Skeletal muscle tissue (tissue), 4 donors: ENCODE measurements around the gene NBEAL2. TPM values are rescaled to one million over a fixed set of nuclear protein-coding genes. Genes with fewer than 3 reads are reported as not detected.

Experiments used
- H3K27ac ChIP-seq: one replicate; pipeline ENCODE4 v1.7.0; 2013; ENCODE audit warnings: mild to moderate bottlenecking, low read depth, low read length, inconsistent platforms
- H3K27me3 ChIP-seq, 3 donors: one replicate each; pipeline ENCODE4 v1.7.0; 2013; ENCODE audit warnings: low read length in 3 of 3; ENCODE audit not compliant: control insufficient read depth in 3 of 3, insufficient read depth in 3 of 3
- H3K36me3 ChIP-seq, 3 donors: one replicate each; pipeline ENCODE4 v1.7.0; 2013; ENCODE audit warnings: low read length in 3 of 3; ENCODE audit not compliant: control insufficient read depth in 3 of 3, insufficient read depth in 3 of 3
- H3K4me1 ChIP-seq, 3 donors: one replicate each; pipeline ENCODE4 v1.7.0; 2013; ENCODE audit warnings: low read length in 3 of 3, mild to moderate bottlenecking in 3 of 3; ENCODE audit not compliant: control insufficient read depth in 3 of 3, insufficient read depth in 3 of 3
- H3K4me3 ChIP-seq, 3 donors: one replicate each; pipeline ENCODE4 v1.7.0; 2013; ENCODE audit warnings: low read length in 3 of 3
- H3K9ac ChIP-seq, 3 donors: one replicate each; pipeline ENCODE4 v1.7.0; 2013; ENCODE audit warnings: low read length in 3 of 3, mild to moderate bottlenecking in 3 of 3, moderate library complexity in 2 of 3, low read depth in 1 of 3
- H3K9me3 ChIP-seq, 3 donors: one replicate each; pipeline ENCODE4 v1.7.0; 2013; ENCODE audit warnings: low read length in 3 of 3; ENCODE audit not compliant: control insufficient read depth in 3 of 3
- total RNA-seq: library from RNA; depleted of rRNA; stranded (reverse); fragments of >200 nt; gene quantifications from one replicate; pipeline ENCODE4 v1.2.3, GENCODE V29; 2014
- donor health status: Osteomylitis.

Gene NBEAL2
- total RNA-seq, 1 donor from 2014 or later = 5.2 TPM

DNA sequence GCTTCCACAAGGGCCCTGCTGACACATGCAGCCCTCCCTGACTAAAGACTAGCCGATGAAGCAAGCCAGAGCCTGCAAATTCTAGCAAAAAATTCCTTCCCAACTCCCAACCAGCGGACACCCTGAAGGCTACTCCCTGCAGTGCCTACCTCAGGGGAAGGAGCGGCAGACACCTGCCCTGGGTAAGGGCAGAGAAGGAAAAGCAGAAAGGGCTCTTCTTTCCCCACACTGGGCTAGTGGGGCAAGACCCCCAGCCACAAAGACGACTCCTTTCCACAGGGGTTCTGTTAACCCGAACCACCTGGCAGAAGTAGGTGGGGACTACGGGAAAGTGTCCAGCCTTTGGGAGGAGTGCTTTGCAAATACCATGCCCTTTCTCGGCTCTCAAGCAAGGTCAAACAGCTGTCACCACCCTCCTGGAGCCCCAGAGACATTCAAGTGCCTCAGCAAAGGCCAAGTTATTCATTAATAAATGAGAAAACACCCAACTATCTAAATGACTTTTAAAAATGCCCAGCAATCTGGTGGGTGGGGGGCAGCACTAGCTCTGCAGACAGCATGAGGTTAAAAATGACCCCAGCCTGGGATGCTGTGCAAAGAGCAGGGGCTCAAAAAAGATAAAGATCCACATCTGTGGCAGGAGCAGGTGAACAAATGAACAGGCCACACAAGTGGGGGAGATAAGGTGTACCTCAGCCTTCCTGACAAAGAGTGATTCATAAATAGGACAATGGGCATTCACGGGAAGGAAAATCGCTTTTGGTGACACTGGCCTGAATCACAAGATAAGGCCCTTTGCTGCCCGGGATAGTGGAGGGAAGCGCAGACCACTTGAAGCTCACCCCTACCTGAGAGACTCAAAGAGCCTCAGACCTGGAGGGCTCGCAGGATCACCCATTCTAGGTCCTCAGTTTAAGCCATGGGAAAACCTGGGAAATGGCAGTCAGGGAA, 36.0 kb upstream of the NBEAL2 start:
- Histone ChIP-seq H3K9me3 (no peaks in the 10 kb centered on the region), H3K4me3 (peak overlapping the region in 2 of 3 donors; percentile 9 to 45), H3K4me1 (peaks cover 64 to 88% (median 69%) of the 10 kb centered on the region in 3 donors)

DNA sequence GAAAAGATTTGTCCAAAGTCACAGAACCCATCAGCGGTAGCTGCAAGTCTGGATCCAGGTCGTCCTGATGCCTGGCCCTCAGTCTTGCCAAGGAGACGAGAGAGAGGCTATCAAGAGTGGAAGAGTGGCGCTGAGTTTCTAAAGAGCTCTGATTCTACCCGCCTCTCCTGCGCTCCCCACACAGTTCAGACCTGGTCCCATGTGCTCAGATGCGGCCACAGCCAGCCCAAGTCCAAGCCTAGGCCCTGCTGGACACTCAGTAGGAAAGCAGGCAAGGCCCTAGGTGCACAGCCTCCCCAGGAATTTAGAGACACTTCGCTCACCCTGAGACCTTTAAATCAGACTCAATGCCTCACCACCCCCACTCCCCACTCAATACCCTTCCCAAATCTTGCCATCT, 35.3 kb upstream of the NBEAL2 start:
- peaks cover 64 to 88% (median 69%) of the 10 kb centered on the region in 3 donors for H3K4me1 ChIP-seq
- H3K4me3 ChIP-seq = no peak overlapping the region
- H3K27me3 ChIP-seq = no peaks in the 10 kb centered on the region
- peak overlapping the region; percentile 21 for H3K27ac ChIP-seq
- H3K36me3 ChIP-seq = peaks cover 13 to 16% (median 15%) of the 10 kb centered on the region in 3 donors
- peak overlapping the region in 2 of 3 donors; percentile 13 to 68 for H3K9ac ChIP-seq
- H3K9me3 ChIP-seq = no peaks in the 10 kb centered on the region

More for the DNA sequence above, 36.0 kb upstream of the NBEAL2 start:
- Histone ChIP-seq H3K36me3 (peaks cover 13 to 17% (median 16%) of the 10 kb centered on the region in 3 donors), H3K27me3 (no peaks in the 10 kb centered on the region), H3K27ac (peak overlapping the region; percentile 21), H3K9ac (peak overlapping the region in 2 of 3 donors; percentile 63 to 68)

DNA sequence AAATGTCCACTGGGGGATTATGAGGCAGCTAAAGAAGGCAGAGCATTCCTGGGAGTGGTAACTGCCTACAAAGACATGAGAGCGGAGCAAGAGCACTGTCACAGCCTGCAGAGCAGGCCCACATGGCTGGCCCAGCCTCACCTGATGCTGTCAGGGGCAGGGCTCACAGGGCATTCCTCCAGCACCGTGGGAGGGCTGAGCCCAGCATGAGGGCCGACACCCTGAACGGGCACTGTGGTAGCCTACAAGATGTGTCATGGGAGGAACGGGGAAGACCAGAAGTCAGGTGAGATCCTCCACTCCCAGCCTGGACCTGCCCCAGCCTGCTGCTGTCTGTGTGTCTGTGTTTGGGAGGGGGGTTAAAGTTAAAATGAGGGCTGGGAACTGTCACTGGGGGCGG, 33.0 kb upstream of the NBEAL2 start:
- Histone ChIP-seq H3K9ac (peak overlapping the region in 1 of 3 donors; percentile 45), H3K27me3 (no peaks in the 10 kb centered on the region), H3K4me1 (peaks cover 76 to 81% (median 77%) of the 10 kb centered on the region in 3 donors), H3K4me3 (no peak overlapping the region), H3K36me3 (peaks cover 0 to 2% (median 0%) of the 10 kb centered on the region in 3 donors), H3K9me3 (no peaks in the 10 kb centered on the region), H3K27ac (no peak overlapping the region)

DNA sequence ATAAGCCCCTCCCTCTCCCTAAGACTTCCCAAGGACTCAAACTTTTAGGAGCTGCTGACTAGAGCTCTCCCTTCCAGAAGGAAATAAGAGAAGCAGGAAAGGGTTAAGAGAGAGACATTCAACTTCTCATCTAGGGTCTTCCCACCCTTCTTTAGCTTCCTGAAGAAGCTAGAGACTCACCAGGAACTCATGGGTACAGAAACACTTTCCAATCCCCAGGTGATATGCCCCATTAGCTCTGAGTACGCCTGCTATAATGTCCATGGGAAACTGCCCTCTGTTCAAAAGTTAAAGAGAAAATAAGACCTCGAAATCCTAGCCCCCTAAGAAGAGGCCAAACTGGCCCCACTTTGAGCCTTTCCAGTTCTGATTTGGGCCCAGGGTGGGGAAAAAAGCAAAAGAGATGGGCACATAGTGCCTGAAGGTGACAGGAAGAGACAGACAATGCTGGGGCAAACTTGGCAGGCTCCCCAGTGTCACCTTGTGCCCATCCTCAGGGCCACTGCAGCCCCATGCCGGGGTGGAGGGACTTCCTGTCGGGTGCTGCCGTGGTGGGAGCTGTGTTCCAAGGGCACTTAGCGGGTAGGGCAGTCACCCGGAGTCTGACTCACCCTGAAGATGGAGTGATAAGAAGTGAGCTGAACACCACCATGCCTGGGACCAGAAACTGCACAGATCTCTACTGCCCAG, 32.5 kb upstream of the NBEAL2 start:
- Histone ChIP-seq H3K4me1 (peaks cover 76 to 82% (median 76%) of the 10 kb centered on the region in 3 donors), H3K9me3 (no peaks in the 10 kb centered on the region)

DNA sequence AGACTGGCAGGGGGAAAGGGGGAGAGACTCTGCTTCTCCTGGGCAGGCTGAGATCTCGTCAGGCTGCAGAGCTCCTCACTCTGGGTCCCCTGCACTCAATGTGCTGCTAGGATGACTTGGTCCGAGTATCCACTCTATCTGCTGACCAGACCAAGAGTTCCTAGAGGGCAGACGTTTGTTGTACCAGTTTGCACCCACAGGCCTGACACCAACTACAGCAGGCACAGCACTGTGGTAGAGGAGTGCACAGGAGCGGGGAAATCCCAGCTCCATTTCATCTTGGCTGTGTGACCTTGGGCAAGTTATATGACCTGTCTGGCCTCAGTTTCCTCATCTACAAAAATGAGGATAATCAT, 31.9 kb upstream of the NBEAL2 start:
- Histone ChIP-seq H3K9me3 (no peaks in the 10 kb centered on the region), H3K36me3 (peaks cover 0 to 2% (median 0%) of the 10 kb centered on the region in 3 donors), H3K27me3 (no peaks in the 10 kb centered on the region), H3K27ac (peak overlapping the region; percentile 32), H3K9ac (peak overlapping the region in 2 of 3 donors; percentile 55 to 57), H3K4me3 (no peak overlapping the region), H3K4me1 (peaks cover 72 to 82% (median 74%) of the 10 kb centered on the region in 3 donors)

More for the DNA sequence above, 32.5 kb upstream of the NBEAL2 start:
- Histone ChIP-seq H3K27ac (no peak overlapping the region), H3K9ac (peak overlapping the region in 2 of 3 donors; percentile 45 to 57), H3K27me3 (no peaks in the 10 kb centered on the region), H3K36me3 (peaks cover 0 to 2% (median 0%) of the 10 kb centered on the region in 3 donors), H3K4me3 (no peak overlapping the region)

DNA sequence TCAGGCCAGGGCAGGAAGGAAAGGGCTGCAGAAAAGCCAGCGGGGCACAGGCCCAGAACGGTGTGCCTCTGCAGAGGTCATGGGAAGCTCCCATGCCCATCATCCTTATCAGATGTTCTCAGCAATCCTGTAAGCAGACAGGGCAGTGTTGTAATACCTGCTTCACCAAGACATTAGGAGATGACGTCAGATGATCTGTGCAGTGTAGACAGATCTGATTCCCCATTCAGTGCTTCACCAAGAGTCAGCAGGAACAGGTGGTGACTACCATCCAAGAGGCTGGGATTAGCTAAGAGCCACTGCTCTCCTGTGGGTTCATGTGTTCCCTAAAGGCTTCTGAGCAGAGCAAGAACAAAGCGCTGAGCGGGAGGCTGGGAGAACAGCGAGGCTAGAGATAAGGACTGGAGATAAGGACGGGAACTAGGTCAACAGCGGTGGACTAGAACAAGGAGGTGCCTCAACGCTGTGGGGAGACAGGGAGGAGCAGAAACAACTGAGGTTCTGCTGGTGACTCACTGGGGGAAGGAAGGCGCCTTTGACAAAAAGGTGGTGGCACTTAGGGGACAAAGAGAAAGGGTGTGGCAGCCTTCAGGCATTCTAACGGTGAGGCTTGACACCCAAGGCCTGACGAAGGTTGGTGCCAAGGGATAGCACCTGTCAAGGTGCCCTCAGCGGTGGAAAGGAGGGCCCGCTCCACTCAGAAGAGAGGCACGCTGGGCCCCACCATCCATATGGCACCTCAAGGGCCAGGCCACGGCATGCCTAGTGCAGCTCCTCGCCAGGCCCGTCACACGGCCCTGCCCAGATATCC, 31.3 kb upstream of the NBEAL2 start:
- peaks cover 71 to 82% (median 71%) of the 10 kb centered on the region in 3 donors for H3K4me1 ChIP-seq
- H3K9me3 ChIP-seq = no peaks in the 10 kb centered on the region
- H3K36me3 ChIP-seq = peaks cover 0 to 2% (median 0%) of the 10 kb centered on the region in 3 donors
- no peak overlapping the region for H3K4me3 ChIP-seq
- peak overlapping the region; percentile 32 for H3K27ac ChIP-seq
- peak overlapping the region in 2 of 3 donors; percentile 17 to 62 for H3K9ac ChIP-seq
- H3K27me3 ChIP-seq = no peaks in the 10 kb centered on the region

DNA sequence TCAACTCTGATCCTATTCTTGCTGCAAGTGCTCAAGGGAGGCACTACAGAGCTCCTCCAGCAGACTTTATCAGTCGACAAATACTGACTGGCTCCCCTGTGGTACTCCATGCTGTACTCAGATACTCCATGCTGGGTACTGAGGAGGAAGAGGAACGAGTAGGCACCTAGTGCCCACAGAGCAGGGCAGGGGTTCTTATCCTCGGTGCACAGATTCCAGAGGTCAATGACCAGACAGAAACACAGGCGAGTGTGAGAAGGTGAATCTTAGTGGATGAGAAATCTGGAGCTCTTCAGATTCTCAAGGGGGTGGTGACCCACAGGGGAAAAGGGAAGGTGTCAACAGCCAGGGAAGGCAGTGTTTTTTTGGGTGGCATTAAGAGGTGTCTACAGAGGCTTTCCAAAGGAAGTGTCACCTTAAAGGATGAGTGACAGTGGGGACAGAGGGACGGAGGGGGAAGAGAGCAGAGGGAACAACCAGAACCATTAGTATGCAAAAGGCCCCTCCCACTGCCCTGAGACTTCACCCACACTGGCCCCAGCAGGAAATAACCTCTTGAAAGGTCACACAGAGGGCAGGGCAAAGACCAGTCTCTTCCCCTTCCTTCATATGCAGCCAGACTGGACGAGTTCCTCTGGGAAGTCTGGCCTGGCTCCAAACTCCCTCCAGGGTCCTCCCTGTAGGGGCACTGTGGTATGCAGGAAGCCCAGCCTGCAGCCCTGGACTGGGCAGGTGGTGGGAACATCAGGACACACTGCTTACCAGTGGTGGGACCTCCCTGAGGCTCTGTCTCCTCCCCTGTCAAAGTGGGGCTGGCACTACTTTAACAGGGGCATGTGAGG, 30.4 kb upstream of the NBEAL2 start:
- Histone ChIP-seq H3K27me3 (no peaks in the 10 kb centered on the region), H3K4me3 (no peak overlapping the region), H3K27ac (peak overlapping the region; percentile 32), H3K36me3 (peaks cover 0 to 2% (median 0%) of the 10 kb centered on the region in 3 donors), H3K9me3 (no peaks in the 10 kb centered on the region), H3K9ac (peak overlapping the region in 1 of 3 donors; percentile 33), H3K4me1 (peaks cover 69 to 82% (median 71%) of the 10 kb centered on the region in 3 donors)

DNA sequence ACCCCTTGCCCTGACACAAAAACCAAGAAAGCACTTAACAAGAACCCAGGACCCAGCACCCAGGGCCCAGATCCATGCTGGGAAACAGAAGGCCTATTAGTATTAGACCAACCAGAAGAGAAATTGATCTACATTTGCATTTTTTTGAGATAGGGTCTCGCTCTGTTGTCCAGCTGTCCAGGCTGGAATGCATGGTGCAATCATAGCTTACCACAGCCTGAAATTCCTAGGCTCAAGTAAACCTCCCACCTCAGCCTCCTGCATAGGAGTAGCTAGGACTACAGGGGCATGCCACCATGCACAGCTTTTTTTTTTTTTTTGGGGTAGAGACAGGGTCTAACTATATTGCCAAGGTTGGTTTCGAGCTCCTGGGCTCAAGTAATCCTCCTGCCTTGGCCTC, 29.3 kb upstream of the NBEAL2 start:
- H3K4me3 ChIP-seq = no peak overlapping the region
- H3K27ac ChIP-seq = no peak overlapping the region
- H3K9ac ChIP-seq = no peak overlapping the region
- no peaks in the 10 kb centered on the region for H3K9me3 ChIP-seq
- peaks cover 0 to 2% (median 0%) of the 10 kb centered on the region in 3 donors for H3K36me3 ChIP-seq
- no peaks in the 10 kb centered on the region for H3K27me3 ChIP-seq
- peaks cover 62 to 82% (median 68%) of the 10 kb centered on the region in 3 donors for H3K4me1 ChIP-seq
